ENCODE results near the gene ZBP1.

The ZBP1 gene

DNA sequence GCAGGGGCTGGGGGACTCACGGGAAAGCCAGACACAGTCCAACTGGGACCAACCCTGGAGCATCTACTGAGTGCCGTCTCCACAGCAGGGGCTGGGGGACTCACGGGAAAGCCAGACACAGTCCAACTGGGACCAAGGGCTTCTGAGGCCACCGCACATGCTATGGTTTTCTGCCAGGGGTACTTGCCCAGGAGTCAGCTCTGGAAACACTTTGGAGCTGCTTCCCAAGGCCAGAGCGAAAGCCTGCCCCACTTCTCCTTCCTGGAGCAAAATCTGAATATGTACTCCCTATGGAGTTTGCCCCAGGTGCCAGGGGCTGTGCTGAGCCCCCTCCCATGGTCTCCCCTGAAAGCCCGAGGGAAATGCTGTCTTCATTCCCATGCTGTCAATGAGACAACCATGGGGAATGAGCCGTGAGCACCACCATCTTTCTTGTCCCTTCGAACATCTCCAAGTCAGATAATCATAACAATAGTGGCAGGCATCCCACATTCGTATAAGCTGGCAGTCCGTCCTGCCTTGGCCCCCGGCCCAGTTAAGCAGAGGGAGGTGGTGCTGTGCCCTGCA is 40.8 kb downstream of the ZBP1 start:
- TF ChIP-seq, protein P1, sequence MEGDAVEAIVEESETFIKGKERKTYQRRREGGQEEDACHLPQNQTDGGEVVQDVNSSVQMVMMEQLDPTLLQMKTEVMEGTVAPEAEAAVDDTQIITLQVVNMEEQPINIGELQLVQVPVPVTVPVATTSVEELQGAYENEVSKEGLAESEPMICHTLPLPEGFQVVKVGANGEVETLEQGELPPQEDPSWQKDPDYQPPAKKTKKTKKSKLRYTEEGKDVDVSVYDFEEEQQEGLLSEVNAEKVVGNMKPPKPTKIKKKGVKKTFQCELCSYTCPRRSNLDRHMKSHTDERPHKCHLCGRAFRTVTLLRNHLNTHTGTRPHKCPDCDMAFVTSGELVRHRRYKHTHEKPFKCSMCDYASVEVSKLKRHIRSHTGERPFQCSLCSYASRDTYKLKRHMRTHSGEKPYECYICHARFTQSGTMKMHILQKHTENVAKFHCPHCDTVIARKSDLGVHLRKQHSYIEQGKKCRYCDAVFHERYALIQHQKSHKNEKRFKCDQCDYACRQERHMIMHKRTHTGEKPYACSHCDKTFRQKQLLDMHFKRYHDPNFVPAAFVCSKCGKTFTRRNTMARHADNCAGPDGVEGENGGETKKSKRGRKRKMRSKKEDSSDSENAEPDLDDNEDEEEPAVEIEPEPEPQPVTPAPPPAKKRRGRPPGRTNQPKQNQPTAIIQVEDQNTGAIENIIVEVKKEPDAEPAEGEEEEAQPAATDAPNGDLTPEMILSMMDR (IDR thresholded peaks at IDR 0.05; ENCODE audit: low read depth, low read length) = no peak
- Histone ChIP-seq H3K9me3 (ENCODE audit: severe bottlenecking) (no peaks in the 10 kb centered on the region), H3K4me3 (ENCODE audit: low read depth, low read length) (no peak overlapping the region), H3K27ac (no peak overlapping the region), H3K36me3 (no peaks in the 10 kb centered on the region), H3K27me3 (ENCODE audit: insufficient read depth, low read depth, severe bottlenecking) (no peaks in the 10 kb centered on the region)
- DNase-seq = no peak

DNA sequence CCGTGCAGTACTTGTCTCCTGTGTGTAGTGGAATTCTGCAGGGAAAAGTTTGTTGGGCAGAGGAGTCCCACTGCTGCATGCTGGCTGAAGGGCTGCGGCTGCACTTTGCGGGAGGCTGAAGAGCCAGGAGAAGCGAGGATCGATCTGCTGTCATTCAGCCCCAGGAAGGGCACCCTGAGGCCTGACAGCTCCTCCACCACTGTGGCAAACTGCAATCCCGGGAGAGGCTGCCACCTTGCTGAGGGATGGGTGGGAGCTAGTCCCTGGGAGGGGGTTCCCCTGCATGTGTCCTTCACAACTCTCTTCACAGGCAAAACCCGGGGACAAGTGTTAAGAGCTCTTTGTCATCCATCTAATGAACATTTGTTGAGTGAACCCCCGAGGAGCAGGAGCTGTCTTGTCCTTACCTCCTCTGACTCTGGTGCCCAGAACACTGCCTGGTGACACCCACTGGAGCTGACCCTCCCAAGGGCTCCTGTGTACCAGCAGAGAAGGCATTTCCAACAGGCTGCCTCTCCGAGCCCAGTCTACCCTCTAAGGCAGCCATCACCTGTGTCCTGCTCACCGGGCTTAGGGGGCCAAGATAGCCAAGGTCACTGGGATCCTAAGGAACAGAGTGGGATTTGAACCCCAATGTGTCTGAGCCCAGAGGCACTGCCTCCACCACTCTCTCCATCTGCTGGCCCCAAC is 41.6 kb downstream of the ZBP1 start:
- no peak for DNase-seq
- H3K4me3 ChIP-seq (ENCODE audit: low read depth, low read length) = no peak overlapping the region
- no peaks in the 10 kb centered on the region for H3K27me3 ChIP-seq (ENCODE audit: insufficient read depth, low read depth, severe bottlenecking)

DNA sequence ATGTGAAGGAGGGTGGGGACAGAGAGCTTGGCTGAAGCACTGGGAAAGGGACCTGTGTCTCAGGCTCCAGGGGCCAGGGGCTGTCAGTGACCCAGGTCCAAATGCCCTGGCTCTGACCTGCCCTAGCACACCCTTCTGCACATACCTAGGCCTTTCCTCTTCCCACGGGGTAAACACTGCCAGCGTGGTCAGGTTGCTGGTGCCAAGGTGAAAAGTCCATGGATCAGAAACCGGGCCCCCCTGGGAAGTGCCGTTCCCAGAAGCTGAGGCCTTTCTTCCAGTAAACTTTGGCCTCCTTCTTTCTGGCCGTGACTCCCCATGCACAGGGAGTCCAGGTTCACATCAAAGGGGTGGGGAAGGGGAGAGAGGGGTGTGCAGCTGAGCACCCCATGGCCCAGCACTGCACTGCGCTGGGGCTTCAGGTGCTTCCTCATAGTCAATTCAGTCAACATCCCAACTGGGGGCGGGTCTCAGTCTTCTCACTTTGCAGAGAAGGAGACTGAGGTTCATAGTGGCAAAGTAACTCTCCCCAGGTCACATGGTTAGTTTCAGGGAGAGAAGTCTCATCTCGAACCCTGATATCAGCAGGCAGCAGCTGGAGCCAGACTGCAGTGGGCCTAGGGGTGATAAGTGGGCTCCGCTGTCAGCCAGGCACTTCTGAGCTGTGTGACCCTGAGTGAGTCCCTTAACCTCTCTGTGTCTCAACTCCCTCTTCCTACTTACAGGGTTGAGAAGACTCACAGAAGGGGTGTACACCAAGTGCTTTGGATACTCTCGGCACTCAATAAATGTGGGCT is 42.3 kb downstream of the ZBP1 start:
- H3K9me3 ChIP-seq (ENCODE audit: severe bottlenecking) = no peaks in the 10 kb centered on the region
- H3K27ac ChIP-seq = no peak overlapping the region
- H3K36me3 ChIP-seq = no peaks in the 10 kb centered on the region
- no peaks in the 10 kb centered on the region for H3K27me3 ChIP-seq (ENCODE audit: insufficient read depth, low read depth, severe bottlenecking)
- TF ChIP-seq, protein P1 (IDR thresholded peaks at IDR 0.05; ENCODE audit: low read depth, low read length) = no peak
- no peak overlapping the region for H3K4me3 ChIP-seq (ENCODE audit: low read depth, low read length)
- no peak for DNase-seq

More for the DNA sequence above, 41.6 kb downstream of the ZBP1 start:
- Histone ChIP-seq H3K36me3 (no peaks in the 10 kb centered on the region), H3K27ac (no peak overlapping the region), H3K9me3 (ENCODE audit: severe bottlenecking) (no peaks in the 10 kb centered on the region)
- TF ChIP-seq, protein P1 (IDR thresholded peaks at IDR 0.05; ENCODE audit: low read depth, low read length) = no peak

DNA sequence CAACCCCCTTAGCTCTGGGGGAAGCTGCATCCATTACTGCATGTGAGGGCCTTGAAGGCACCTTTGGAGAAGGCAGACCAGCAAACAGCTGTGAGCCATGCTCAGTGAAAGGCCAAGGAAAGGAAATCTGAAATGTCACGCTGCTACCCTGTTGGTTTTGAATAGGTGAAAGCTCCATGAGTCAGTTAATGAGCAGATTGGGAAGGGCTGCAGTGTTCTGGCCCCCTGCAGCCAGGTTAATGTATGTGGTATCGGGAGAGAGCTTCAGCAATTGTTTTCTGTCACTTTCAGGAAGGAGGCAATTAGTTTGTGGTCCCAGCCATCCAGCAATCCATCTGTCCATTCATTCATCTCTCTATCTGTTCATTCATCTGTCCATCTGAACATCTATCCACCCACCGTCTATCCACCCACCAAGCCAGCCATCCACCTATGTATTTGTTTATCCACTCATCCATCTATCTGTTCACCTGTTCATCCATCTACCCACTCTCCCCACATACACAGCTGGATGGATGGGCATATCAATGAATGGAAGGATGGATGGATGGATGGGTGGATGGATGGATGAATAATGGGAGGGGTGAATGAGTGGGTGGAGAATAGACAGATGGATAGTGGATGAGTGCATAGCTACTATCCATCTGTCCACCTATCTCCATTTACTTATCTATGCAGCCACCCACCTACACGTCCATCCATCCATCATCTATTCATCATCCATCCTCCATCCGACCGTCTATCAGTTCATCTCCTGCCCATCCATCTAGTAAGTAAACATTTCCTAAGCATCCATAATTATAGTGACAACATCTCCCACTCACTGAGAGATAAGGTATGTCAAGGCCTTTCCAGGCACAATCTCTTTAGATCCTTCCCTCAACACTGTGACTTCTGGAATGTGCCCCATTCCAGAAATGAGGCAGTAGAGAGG is 43.3 kb downstream of the ZBP1 start:
- no peaks in the 10 kb centered on the region for H3K9me3 ChIP-seq (ENCODE audit: severe bottlenecking)
- no peaks in the 10 kb centered on the region for H3K27me3 ChIP-seq (ENCODE audit: insufficient read depth, low read depth, severe bottlenecking)
- no peaks in the 10 kb centered on the region for H3K36me3 ChIP-seq
- H3K27ac ChIP-seq = no peak overlapping the region
- H3K4me3 ChIP-seq (ENCODE audit: low read depth, low read length) = no peak overlapping the region
- DNase-seq = no peak
- TF ChIP-seq, protein P1 (IDR thresholded peaks at IDR 0.05; ENCODE audit: low read depth, low read length) = no peak

DNA sequence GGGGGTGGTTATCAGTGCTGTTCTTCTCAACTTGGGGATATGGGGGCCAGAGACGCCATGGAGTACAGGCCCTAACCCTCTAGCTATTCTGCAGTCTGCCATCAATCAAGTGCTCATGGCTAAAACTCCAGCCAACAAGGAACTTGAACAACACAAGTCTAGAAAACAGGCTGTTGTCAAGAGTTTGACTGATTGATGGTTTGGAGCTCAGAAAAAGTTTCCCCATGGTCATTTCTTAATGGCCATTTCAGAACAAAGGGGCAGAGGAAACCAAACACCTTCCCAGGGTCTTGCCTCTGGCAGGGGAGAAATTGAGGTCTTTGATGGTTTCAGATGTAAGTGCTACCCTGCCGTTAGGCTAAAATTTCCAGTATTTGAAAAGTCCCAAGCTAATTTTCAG is 44.2 kb downstream of the ZBP1 start:
- Histone ChIP-seq H3K36me3 (no peaks in the 10 kb centered on the region), H3K27ac (no peak overlapping the region), H3K4me3 (ENCODE audit: low read depth, low read length) (no peak overlapping the region), H3K27me3 (ENCODE audit: insufficient read depth, low read depth, severe bottlenecking) (no peaks in the 10 kb centered on the region), H3K9me3 (ENCODE audit: severe bottlenecking) (no peaks in the 10 kb centered on the region)
- TF ChIP-seq, protein P1 (IDR thresholded peaks at IDR 0.05; ENCODE audit: low read depth, low read length) = no peak
- no peak for DNase-seq
